ENCODE data around the gene ARID1B.

GRCh38 chr6:156809034-156809433 lies 31.9 kb downstream of the ARID1B start:
- TF ChIP-seq CTCF (conservative IDR thresholded peaks at IDR 0.05; ENCODE audit: low read depth, low read length) = no peak
- no peak for TF ChIP-seq EZH2 (IDR thresholded peaks at IDR 0.05; ENCODE audit: low read length, unreplicated experiment)
- no peak for TF ChIP-seq EZH2phosphoT487 (IDR thresholded peaks at IDR 0.05; ENCODE audit: borderline replicate concordance, low read length)
